SK-N-SH treated with all-trans-retinoic acid at 6 μM for 48 hours (cell line): ENCODE data around the gene DNAJB8.

Experiments used
- ARNTL ChIP-seq: fragments of 450-650 bp; formaldehyde crosslinking; IDR thresholded peaks from 2 replicates; pipeline ENCODE4 v1.5.0; 2020; ENCODE audit warnings: low read depth, mild to moderate bottlenecking, moderate library complexity, borderline replicate concordance
- ESRRG ChIP-seq: fragments of 250-450 bp; sonication (Bioruptor Pico); IDR thresholded peaks from 2 replicates; pipeline ENCODE4 v1.6.1; 2021; ENCODE audit warnings: mild to moderate bottlenecking
- RARB ChIP-seq: fragments of 250-450 bp; sonication (Bioruptor Pico); IDR thresholded peaks from 2 replicates; pipeline ENCODE4 v1.8.0; 2021; ENCODE audit warnings: mild to moderate bottlenecking, moderate library complexity
- TCF4 ChIP-seq: fragments of 250-450 bp; sonication (Bioruptor Pico); IDR thresholded peaks from 2 replicates; pipeline ENCODE4 v1.8.0; 2021; ENCODE audit warnings: mild to moderate bottlenecking, moderate library complexity, borderline replicate concordance
- TOX ChIP-seq: fragments of 250-450 bp; sonication (Bioruptor Pico); IDR thresholded peaks from 2 replicates; pipeline ENCODE4 v1.8.0; 2021; ENCODE audit warnings: mild to moderate bottlenecking, moderate library complexity, borderline replicate concordance
- ZFP3 ChIP-seq: fragments of 250-450 bp; sonication (Bioruptor Pico); IDR thresholded peaks from 2 replicates; pipeline ENCODE4 v1.5.0; 2020; ENCODE audit warnings: mild to moderate bottlenecking, moderate library complexity
- ZFP30 ChIP-seq: fragments of 450-650 bp; formaldehyde crosslinking; IDR thresholded peaks from 2 replicates; pipeline ENCODE4 v1.5.0; 2022; ENCODE audit warnings: mild to moderate bottlenecking, moderate library complexity
- ZNF565 ChIP-seq: fragments of 450-650 bp; formaldehyde crosslinking; conservative IDR thresholded peaks from 2 replicates; pipeline ENCODE4 v1.5.0; 2020; ENCODE audit warnings: low read depth, mild to moderate bottlenecking, moderate library complexity
- TF ChIP-seq, protein P1 (sequence below): fragments of 250-450 bp; sonication (Bioruptor Pico); IDR thresholded peaks from 2 replicates; pipeline ENCODE4 v1.5.1; 2020; ENCODE audit warnings: low read depth, mild to moderate bottlenecking, moderate library complexity
- TF ChIP-seq, protein P2 (sequence below): fragments of 250-450 bp; sonication (Bioruptor Pico); IDR thresholded peaks from 2 replicates; pipeline ENCODE4 v1.8.0; 2020; ENCODE audit warnings: mild to moderate bottlenecking, moderate library complexity, borderline replicate concordance
- TF ChIP-seq, protein P3 (sequence below): fragments of 250-450 bp; sonication (Bioruptor Pico); IDR thresholded peaks from 2 replicates; pipeline ENCODE4 v1.5.0; 2020; ENCODE audit warnings: mild to moderate bottlenecking, moderate library complexity

DNA sequence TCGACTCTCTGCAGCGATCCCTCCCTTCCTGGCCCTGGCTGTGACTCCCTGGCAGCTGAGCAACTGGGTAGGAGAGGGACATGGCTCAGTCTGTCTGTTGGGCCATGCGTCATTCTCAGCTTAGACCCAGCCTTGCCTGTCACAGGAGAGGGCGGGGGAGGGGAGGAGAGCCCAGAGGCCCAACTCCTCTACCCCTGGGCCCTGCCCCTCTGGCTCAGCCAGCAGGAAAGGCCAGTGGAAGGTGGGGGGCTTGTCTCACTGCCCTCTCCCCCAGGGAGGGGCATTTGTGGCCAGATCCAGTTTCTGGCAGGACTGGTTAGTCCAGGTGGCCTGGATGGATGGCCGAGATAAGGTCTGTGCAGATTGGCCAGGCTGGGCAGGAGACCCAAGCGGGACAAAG is 31.6 kb downstream of the DNAJB8 start:
- TF ChIP-seq, protein P1, sequence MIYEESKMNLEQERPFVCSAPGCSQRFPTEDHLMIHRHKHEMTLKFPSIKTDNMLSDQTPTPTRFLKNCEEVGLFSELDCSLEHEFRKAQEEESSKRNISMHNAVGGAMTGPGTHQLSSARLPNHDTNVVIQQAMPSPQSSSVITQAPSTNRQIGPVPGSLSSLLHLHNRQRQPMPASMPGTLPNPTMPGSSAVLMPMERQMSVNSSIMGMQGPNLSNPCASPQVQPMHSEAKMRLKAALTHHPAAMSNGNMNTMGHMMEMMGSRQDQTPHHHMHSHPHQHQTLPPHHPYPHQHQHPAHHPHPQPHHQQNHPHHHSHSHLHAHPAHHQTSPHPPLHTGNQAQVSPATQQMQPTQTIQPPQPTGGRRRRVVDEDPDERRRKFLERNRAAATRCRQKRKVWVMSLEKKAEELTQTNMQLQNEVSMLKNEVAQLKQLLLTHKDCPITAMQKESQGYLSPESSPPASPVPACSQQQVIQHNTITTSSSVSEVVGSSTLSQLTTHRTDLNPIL (CRISPR knock-in tag): no peak
- TF ChIP-seq ZFP30 (CRISPR knock-in tag): no peak
- no peak for TF ChIP-seq ZFP3 (CRISPR knock-in tag)
- no peak for TF ChIP-seq TCF4 (CRISPR knock-in tag)
- no peak for TF ChIP-seq ESRRG (CRISPR knock-in tag)
- TF ChIP-seq TOX: no peak
- no peak for TF ChIP-seq ARNTL
- no peak for TF ChIP-seq RARB (CRISPR knock-in tag)
- TF ChIP-seq, protein P2, sequence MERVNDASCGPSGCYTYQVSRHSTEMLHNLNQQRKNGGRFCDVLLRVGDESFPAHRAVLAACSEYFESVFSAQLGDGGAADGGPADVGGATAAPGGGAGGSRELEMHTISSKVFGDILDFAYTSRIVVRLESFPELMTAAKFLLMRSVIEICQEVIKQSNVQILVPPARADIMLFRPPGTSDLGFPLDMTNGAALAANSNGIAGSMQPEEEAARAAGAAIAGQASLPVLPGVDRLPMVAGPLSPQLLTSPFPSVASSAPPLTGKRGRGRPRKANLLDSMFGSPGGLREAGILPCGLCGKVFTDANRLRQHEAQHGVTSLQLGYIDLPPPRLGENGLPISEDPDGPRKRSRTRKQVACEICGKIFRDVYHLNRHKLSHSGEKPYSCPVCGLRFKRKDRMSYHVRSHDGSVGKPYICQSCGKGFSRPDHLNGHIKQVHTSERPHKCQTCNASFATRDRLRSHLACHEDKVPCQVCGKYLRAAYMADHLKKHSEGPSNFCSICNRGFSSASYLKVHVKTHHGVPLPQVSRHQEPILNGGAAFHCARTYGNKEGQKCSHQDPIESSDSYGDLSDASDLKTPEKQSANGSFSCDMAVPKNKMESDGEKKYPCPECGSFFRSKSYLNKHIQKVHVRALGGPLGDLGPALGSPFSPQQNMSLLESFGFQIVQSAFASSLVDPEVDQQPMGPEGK (CRISPR knock-in tag): no peak
- no peak for TF ChIP-seq ZNF565 (CRISPR knock-in tag)
- TF ChIP-seq, protein P3, sequence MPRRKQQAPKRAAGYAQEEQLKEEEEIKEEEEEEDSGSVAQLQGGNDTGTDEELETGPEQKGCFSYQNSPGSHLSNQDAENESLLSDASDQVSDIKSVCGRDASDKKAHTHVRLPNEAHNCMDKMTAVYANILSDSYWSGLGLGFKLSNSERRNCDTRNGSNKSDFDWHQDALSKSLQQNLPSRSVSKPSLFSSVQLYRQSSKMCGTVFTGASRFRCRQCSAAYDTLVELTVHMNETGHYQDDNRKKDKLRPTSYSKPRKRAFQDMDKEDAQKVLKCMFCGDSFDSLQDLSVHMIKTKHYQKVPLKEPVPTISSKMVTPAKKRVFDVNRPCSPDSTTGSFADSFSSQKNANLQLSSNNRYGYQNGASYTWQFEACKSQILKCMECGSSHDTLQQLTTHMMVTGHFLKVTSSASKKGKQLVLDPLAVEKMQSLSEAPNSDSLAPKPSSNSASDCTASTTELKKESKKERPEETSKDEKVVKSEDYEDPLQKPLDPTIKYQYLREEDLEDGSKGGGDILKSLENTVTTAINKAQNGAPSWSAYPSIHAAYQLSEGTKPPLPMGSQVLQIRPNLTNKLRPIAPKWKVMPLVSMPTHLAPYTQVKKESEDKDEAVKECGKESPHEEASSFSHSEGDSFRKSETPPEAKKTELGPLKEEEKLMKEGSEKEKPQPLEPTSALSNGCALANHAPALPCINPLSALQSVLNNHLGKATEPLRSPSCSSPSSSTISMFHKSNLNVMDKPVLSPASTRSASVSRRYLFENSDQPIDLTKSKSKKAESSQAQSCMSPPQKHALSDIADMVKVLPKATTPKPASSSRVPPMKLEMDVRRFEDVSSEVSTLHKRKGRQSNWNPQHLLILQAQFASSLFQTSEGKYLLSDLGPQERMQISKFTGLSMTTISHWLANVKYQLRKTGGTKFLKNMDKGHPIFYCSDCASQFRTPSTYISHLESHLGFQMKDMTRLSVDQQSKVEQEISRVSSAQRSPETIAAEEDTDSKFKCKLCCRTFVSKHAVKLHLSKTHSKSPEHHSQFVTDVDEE (CRISPR knock-in tag): no peak
